AG04449 (cell line): ENCODE data around the gene ZMYND15.

ENCODE experiments used
- CTCF ChIA-PET: fragments of 350-600 bp; formaldehyde crosslinking; extraction: SDS; loops from one replicate; lab custom pipeline; 2021; ENCODE audit warnings: antibody characterized with exemption; lab: Yijun Ruan, JAX
- POLR2A ChIA-PET: fragments of 400-600, 350-600 bp; formaldehyde crosslinking; extraction: SDS; loops from one replicate; lab custom pipeline; 2020; ENCODE audit warnings: antibody characterized with exemption, inconsistent platforms; lab: Yijun Ruan, JAX
- DNase-seq: peaks from one replicate; pipeline ENCODE4 v3.0.0-alpha.2; 2010; ENCODE audit warnings: low read depth, low spot score
- H3K4me3 ChIP-seq: 2 replicates; pipeline ENCODE4 v1.5.1; 2011; ENCODE audit warnings: low read depth, mild to moderate bottlenecking, control low read depth, low read length
- CTCF ChIP-seq: IDR thresholded peaks from one replicate; pipeline ENCODE4 v1.5.1; 2011; ENCODE audit warnings: mild to moderate bottlenecking, moderate library complexity, low read length, control low read depth, inconsistent platforms; ENCODE audit not compliant: insufficient read depth; ENCODE audit errors: missing control alignments

The ZMYND15 gene

GRCh38 chr17:4771519-4772234, 32.0 kb downstream of the ZMYND15 start, which contains the start of gene TM4SF5:
TSS of gene TM4SF5 (plus strand) at chr17:4771886. CDS start at chr17:4771923, 37 bp downstream.
- no peak within 1 kb of the TSS for H3K4me3 ChIP-seq
- TF ChIP-seq CTCF, result no peak
- ChIA-PET POLR2A (no interaction called here), CTCF (interaction anchor here (0.6 to 11.4 kb wide), 2 partner anchors 16 to 351 kb away, joined by 4 to 135 read pairs; partner anchors contain the start of genes GLTPD2 and VMO1)
- DNase-seq, result no peak

GRCh38 chr17:4772235-4772613, 32.6 kb downstream of the ZMYND15 start:
- no peak for DNase-seq
- no peak overlapping the region for H3K4me3 ChIP-seq
- ChIA-PET CTCF (interaction anchor here (11.4 kb wide), 1 partner anchor 16 kb away, joined by 135 read pairs; the partner anchor contains the start of genes GLTPD2 and VMO1), POLR2A (no interaction called here)
- TF ChIP-seq CTCF, result no peak

- no peak overlapping the region for H3K4me3 ChIP-seq
- no peak for TF ChIP-seq CTCF
- CTCF ChIA-PET, result interaction anchor here (11.4 kb wide), 1 partner anchor 10 kb away, joined by 135 read pairs; the partner anchor contains the start of genes GLTPD2 and VMO1
- POLR2A ChIA-PET, result interaction anchor here (1.5 kb wide), 1 partner anchor 12 kb away, joined by 4 read pairs; no protein-coding TSS in a partner anchor
- DNase-seq, result no peak
Measured at GRCh38 chr17:4777969-4778760, 38.5 kb downstream of the ZMYND15 start.

GRCh38 chr17:4780325-4780955, 40.8 kb downstream of the ZMYND15 start:
- ChIA-PET CTCF (interaction anchor here (0.7 to 11.4 kb wide), 3 partner anchors 7 to 110 kb away, joined by 3 to 135 read pairs (median 3); partner anchors contain the start of genes GLTPD2 and VMO1), POLR2A (no interaction called here)
- no peak overlapping the region for H3K4me3 ChIP-seq
- TF ChIP-seq CTCF, result no peak
- no peak for DNase-seq

GRCh38 chr17:4782652-4783051, 43.0 kb downstream of the ZMYND15 start:
- no peak for DNase-seq
- ChIA-PET CTCF (interaction anchor here (1.1 to 8.9 kb wide), 2 partner anchors 96 to 105 kb away, joined by 3 to 154 read pairs; no protein-coding TSS in a partner anchor), POLR2A (no interaction called here)
- TF ChIP-seq CTCF, result no peak
- H3K4me3 ChIP-seq, result no peak overlapping the region
